GM12864 (cell line): Measurements from ENCODE around the gene PRMT2.

Experiments used
- DNase-seq: peaks from one replicate; pipeline ENCODE4 v3.0.0-alpha.2; 2011; ENCODE audit warnings: low read depth
- H3K4me3 ChIP-seq: 2 replicates; pipeline ENCODE4 v1.5.1; 2011; ENCODE audit warnings: mild to moderate bottlenecking, low read depth, low read length, control low read depth
- TF ChIP-seq, protein P1 (sequence below): IDR thresholded peaks from 2 replicates; pipeline ENCODE4 v1.5.1; 2011; ENCODE audit warnings: low read depth, mild to moderate bottlenecking, moderate library complexity, low read length, control low read depth, inconsistent platforms; ENCODE audit errors: missing control alignments

The PRMT2 gene

DNA sequence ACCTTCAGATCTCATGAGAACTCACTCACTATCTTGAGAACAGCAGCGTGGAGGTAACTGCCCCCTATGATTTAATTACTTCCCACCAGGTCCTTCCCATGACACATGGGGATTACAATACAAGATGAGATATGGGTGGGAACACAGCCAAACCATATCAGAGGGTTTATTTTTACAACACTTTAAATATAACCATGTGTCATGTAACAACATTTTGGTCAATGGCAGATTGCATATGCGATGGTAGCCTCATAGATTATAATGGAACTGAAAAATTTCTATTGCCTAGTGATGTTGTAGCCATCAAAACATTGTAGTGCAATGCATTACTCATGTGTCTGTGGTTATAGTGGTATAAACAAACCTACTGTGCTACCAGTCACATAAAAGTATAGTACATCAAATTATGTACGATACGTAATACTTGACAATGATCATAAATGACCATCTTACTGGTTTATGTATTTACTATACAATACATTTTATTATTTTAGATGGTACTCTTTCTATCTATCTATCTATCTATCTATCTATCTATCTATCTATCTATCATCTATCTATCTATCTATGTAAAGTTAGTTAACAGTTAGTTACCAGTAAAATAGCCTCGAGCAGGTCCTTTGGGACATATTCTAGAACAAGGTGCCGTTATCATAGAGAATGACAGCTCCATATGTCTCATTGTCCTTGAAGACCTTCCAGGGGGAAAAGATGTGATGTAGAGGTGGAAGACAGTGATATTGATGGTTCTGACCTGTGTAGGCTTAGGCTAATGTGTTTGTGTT lies 18.0 kb upstream of the PRMT2 start:
- DNase-seq = no peak
- TF ChIP-seq, protein P1, sequence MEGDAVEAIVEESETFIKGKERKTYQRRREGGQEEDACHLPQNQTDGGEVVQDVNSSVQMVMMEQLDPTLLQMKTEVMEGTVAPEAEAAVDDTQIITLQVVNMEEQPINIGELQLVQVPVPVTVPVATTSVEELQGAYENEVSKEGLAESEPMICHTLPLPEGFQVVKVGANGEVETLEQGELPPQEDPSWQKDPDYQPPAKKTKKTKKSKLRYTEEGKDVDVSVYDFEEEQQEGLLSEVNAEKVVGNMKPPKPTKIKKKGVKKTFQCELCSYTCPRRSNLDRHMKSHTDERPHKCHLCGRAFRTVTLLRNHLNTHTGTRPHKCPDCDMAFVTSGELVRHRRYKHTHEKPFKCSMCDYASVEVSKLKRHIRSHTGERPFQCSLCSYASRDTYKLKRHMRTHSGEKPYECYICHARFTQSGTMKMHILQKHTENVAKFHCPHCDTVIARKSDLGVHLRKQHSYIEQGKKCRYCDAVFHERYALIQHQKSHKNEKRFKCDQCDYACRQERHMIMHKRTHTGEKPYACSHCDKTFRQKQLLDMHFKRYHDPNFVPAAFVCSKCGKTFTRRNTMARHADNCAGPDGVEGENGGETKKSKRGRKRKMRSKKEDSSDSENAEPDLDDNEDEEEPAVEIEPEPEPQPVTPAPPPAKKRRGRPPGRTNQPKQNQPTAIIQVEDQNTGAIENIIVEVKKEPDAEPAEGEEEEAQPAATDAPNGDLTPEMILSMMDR = no peak
- H3K4me3 ChIP-seq = no peak overlapping the region

DNA sequence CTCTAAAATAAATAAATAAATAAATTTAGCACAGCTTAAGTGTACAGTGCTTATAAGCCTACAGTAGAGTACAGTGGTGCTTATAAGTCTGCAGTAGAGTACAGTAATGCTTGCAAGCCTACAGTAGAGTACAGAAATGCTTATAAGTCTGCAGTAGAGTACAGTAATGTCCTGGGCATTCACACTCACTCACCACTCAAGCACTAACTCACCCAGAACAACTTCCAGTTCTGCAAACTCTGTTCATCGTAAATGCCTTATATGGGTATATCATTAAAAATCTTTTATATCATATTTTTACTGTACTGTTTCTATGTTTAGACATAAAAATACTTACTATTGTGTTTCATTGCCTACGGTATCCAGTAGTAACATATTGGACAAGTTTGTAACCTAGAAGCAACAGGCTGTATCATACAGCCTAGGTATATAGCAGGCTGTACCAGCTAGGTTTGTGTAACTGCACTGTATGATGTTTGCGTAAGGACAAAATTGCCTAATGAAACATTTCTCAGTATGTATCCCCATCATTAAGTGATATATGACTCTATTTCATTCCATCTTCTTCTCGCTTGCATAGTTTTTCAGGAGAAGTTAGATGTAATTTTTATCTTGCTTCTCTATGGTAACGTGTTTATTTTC lies 16.6 kb upstream of the PRMT2 start:
- no peak for DNase-seq
- H3K4me3 ChIP-seq = no peak overlapping the region
- TF ChIP-seq, protein P1 = no peak

DNA sequence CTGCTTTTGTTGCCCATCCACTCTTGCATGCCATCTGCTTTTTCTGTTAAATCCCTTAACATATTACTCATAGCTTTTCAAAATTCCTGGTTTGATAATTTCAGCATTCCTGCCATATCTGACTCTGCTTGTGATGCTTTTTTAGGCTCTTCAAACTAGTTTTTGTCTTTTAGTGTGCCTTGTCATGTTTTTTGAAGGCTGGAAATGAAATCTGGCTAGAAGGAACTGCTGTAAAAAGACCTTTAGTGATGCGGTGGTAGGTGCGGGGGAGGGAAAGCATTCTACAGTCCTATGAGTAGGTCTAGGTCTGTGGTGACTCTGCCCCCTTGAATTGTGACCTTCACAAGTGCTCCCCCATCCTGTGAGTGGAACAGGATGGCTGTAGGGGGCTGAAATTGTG lies 15.6 kb upstream of the PRMT2 start:
- DNase-seq = no peak
- TF ChIP-seq, protein P1 = no peak
- no peak overlapping the region for H3K4me3 ChIP-seq

DNA sequence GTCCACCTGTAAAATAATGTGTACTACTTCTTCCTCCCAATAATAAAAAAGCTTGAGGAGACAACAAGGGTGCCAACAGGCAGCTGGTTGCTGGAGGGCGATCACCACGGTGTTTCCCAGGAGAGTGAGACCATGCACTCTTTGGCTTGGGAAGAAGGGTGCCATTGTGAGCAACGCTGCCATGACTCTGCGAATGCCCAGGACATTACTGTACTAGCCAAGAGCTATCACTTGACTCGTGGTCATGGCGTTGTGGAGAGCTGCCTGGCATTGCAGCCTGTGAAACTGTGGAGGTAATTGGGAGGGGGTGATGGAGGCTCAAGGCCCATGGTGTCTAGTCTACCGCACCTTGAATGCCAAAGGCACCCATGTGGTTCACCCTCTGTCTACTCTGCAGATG lies 14.6 kb upstream of the PRMT2 start:
- TF ChIP-seq, protein P1 = no peak
- H3K4me3 ChIP-seq = no peak overlapping the region
- no peak for DNase-seq

DNA sequence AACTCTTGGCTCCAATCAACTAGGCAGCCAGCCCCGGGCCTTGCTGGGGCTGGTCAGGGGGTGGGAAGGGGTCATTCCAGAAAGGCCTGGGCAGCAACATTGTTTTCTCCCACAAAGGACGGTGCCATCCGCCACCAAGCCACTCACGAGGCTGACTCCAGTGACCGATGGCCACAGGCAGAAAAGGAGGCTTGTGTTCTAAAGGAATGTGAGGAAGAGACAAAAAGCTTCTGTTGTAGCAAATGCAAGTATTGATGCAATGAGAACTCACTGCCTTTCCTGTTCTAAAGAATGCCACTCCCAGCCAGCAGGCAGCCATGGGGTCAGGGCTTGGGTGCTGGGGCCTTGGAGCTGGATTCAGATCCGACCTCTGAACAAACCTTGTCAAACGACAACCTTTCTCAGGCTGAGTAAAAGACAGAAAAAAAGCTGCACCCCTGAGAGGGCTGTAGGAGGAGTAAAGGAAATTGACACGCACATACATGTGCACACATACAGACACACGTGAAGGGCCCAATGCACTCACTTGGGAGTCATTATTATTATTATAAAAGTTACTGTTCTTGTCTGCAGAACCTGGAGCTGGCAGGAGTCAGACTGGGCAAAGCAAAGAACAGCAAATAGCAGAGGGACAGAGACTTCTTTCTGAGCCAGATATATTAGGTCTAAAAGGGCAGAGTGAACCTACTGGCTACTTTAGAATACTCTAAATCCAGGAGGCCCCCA lies 13.9 kb upstream of the PRMT2 start:
- H3K4me3 ChIP-seq = no peak overlapping the region
- DNase-seq = no peak
- TF ChIP-seq, protein P1 = no peak

DNA sequence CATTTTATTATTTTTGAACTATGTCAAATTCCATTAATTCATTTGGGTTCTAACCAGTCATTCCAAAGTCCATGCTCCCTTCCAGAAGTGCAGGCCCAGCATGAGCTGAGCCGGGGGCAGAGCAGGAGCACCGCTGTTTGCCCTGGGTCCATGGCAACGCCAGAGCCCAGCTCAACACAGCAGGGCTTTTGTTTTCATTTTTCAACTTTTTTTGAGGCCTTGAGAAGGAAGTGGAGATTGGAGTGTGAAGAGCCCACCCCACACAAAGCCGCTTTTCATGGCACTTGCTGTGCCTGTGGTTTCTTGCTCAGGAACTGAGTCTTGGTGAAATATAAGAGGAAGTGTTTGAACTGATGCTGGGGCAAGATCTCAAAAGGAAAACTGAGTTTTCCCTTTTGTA lies 13.2 kb upstream of the PRMT2 start:
- DNase-seq = no peak
- TF ChIP-seq, protein P1 = no peak
- H3K4me3 ChIP-seq = no peak overlapping the region
